SK-N-MC (cell line): Measurements from ENCODE around the gene ADAM8.

Source experiments
- DNase-seq: peaks from one replicate; pipeline ENCODE4 v3.0.0-alpha.2; 2011; ENCODE audit warnings: low read depth, low spot score
- H3K27ac ChIP-seq: fragments of 200-600 bp; sonication (generic); 2 replicates; pipeline ENCODE4 v1.5.1; 2016; ENCODE audit warnings: mixed run types
- H3K36me3 ChIP-seq: fragments of 200-600 bp; sonication (generic); 2 replicates; pipeline ENCODE4 v1.6.1; 2017; ENCODE audit warnings: antibody characterized with exemption, low read length, mixed read lengths; ENCODE audit not compliant: insufficient read depth
- H3K4me3 ChIP-seq: fragments of 200-600 bp; sonication (generic); 2 replicates; pipeline ENCODE4 v1.5.1; 2016
- H3K9ac ChIP-seq: fragments of 200-600 bp; sonication (generic); 2 replicates; pipeline ENCODE4 v1.8.0; 2017; ENCODE audit warnings: mixed run types, mixed read lengths; ENCODE audit not compliant: insufficient read length
- H3K9me3 ChIP-seq: fragments of 200-600 bp; sonication (generic); 2 replicates; pipeline ENCODE4 v1.6.1; 2017; ENCODE audit warnings: low read depth, mild to moderate bottlenecking, antibody characterized with exemption, low read length, moderate library complexity, mixed read lengths
- EZH2 ChIP-seq: fragments of 200-600 bp; sonication (generic); IDR thresholded peaks from one replicate; pipeline ENCODE4 v1.6.1; 2017; ENCODE audit warnings: antibody characterized with exemption
- FOXP2 ChIP-seq: optimal IDR thresholded peaks from 2 replicates; pipeline ENCODE3; 2011; ENCODE audit warnings: mild to moderate bottlenecking, moderate library complexity; ENCODE audit not compliant: insufficient read depth; ENCODE audit errors: extremely low read length, control extremely low read depth
- POLR2AphosphoS5 ChIP-seq: IDR thresholded peaks from 2 replicates; pipeline ENCODE4 v1.6.1; 2012; ENCODE audit warnings: mild to moderate bottlenecking, low read depth, low read length, borderline replicate concordance

The ADAM8 gene

GRCh38 chr10:133257489-133258065, 19.1 kb downstream of the ADAM8 start:
- Histone ChIP-seq H3K4me3 (peak overlapping the region; percentile 49), H3K27ac (no peak overlapping the region), H3K9ac (no peak overlapping the region), H3K9me3 (no peaks in the 10 kb centered on the region), H3K36me3 (no peaks in the 10 kb centered on the region)
- peak; percentile 2 for DNase-seq
- TF ChIP-seq POLR2AphosphoS5 (no peak), FOXP2 (no peak), EZH2 (no peak)

DNA sequence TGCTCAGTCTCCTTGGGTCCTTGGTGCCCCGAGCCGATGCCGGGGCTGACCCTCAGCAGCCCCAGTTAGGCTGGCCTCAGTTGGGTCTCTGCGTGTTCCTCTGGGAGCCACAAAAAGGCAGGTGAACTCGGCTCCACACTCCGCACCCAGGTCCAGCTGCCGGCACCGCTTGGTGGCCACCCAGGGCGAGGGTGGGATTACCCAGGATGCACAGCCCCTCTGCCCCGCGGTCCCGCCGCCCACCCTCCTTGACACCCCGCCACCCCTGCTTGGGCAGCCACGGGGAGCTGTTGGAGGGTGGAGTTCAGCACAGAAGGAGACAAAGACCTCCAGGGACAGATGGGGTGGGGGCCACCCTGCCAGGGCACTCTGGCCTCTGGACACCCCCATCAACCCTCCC, 21.3 kb downstream of the ADAM8 start:
- H3K4me3 ChIP-seq, result no peak overlapping the region
- H3K27ac ChIP-seq, result no peak overlapping the region
- no peak overlapping the region for H3K9ac ChIP-seq
- no peaks in the 10 kb centered on the region for H3K36me3 ChIP-seq
- no peak for DNase-seq
- H3K9me3 ChIP-seq, result no peaks in the 10 kb centered on the region
- TF ChIP-seq POLR2AphosphoS5 (no peak), FOXP2 (no peak), EZH2 (no peak)

- no peak overlapping the region for H3K27ac ChIP-seq
- DNase-seq, result no peak
These were observed 22.1 kb downstream of the ADAM8 start for GRCh38 chr10:133254421-133255120.

GRCh38 chr10:133253361-133253955, 23.2 kb downstream of the ADAM8 start:
- no peak overlapping the region for H3K27ac ChIP-seq
- TF ChIP-seq FOXP2, result no peak
- no peak for TF ChIP-seq EZH2
- no peak for TF ChIP-seq POLR2AphosphoS5
- H3K36me3 ChIP-seq, result no peaks in the 10 kb centered on the region
- H3K4me3 ChIP-seq, result no peak overlapping the region
- H3K9ac ChIP-seq, result no peak overlapping the region
- DNase-seq, result no peak
- H3K9me3 ChIP-seq, result no peaks in the 10 kb centered on the region

More at GRCh38 chr10:133254421-133255120, 22.1 kb downstream of the ADAM8 start:
- Histone ChIP-seq H3K4me3 (no peak overlapping the region), H3K36me3 (no peaks in the 10 kb centered on the region), H3K9ac (no peak overlapping the region), H3K9me3 (no peaks in the 10 kb centered on the region)
- TF ChIP-seq POLR2AphosphoS5 (no peak), EZH2 (no peak), FOXP2 (no peak)

DNA sequence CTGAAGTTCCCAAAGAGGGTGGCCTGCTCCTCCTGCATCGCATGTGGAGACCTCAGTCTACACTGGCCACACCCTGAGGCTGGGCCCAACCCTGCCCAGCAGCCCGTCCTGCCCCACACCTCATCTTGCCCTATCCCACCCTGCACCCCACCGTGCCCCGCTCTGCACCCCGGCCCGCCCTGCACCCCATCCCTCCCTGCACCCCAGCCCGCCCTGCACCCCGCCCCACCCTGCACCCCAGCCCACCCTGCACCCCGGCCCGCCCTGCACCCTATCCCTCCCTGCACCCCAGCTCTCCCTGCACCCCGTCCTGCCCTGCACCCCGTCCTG, 24.5 kb downstream of the ADAM8 start:
- Histone ChIP-seq H3K36me3 (no peaks in the 10 kb centered on the region), H3K9me3 (no peaks in the 10 kb centered on the region), H3K4me3 (no peak overlapping the region), H3K27ac (no peak overlapping the region), H3K9ac (no peak overlapping the region)
- TF ChIP-seq EZH2 (no peak), FOXP2 (no peak), POLR2AphosphoS5 (no peak)
- no peak for DNase-seq

GRCh38 chr10:133251388-133252222, 25.1 kb downstream of the ADAM8 start:
- Histone ChIP-seq H3K9ac (no peak overlapping the region), H3K4me3 (no peak overlapping the region), H3K27ac (no peak overlapping the region), H3K9me3 (no peaks in the 10 kb centered on the region), H3K36me3 (no peaks in the 10 kb centered on the region)
- TF ChIP-seq POLR2AphosphoS5 (no peak), EZH2 (no peak), FOXP2 (no peak)
- no peak for DNase-seq

DNA sequence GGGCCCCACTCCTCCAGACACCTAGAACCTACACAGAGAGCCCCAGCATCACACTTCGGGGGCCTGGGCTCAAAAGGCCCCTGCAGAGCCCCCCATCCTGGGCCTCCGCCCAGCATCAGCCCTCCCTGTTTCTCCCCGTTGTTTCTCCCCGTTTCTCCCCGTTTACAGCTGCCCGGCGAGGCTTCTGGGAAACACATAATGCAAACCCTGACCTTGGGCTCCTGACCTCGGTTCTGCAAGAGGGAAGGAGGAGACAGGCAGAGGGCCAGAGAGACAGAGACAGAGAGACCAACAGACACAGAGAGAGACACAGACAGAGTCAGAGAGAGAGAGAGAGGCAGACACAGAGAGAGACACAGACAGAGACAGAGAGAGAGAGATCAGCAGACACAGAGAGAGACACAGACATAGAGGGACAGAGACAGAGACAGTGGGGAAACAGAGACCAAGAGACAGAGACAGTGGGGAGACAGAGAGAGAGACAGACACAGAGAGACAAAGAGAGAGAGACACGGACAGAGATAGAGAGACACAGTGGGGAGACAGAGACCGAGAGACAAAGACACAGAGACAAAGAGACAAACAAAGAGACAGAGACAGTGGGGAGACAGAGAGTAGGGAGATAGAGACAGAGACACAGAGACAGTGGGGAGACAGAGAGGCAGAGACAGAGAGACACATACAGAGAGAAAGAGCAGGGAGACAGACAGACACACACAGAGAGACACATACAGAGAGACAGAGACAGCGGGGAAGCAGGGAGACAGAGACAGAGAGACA, 26.5 kb downstream of the ADAM8 start:
- no peaks in the 10 kb centered on the region for H3K36me3 ChIP-seq
- no peak overlapping the region for H3K4me3 ChIP-seq
- DNase-seq, result no peak
- no peaks in the 10 kb centered on the region for H3K9me3 ChIP-seq
- no peak for TF ChIP-seq EZH2
- no peak for TF ChIP-seq POLR2AphosphoS5
- TF ChIP-seq FOXP2, result no peak
- H3K9ac ChIP-seq, result no peak overlapping the region
- no peak overlapping the region for H3K27ac ChIP-seq
